WTC11 (cell line): ENCODE data around the gene PCSK7.

Experiments used
- CTCF ChIP-seq: fragments of 200-600 bp; IDR thresholded peaks from 2 replicates; pipeline ENCODE4 v1.8.0; 2022; ENCODE audit warnings: antibody characterized with exemption
- ZBTB43 ChIP-seq: sonication (generic); formaldehyde crosslinking; IDR thresholded peaks from 2 replicates; pipeline ENCODE4 v1.8.1; 2023; ENCODE audit warnings: mild to moderate bottlenecking, missing genetic modification reagents
- ZNF232 ChIP-seq: sonication (generic); formaldehyde crosslinking; IDR thresholded peaks from 2 replicates; pipeline ENCODE4 v1.8.0; 2022; ENCODE audit warnings: mild to moderate bottlenecking, missing genetic modification reagents

GRCh38 chr11:117217141-117218084 is 14.5 kb downstream of the PCSK7 start:
- no peak for TF ChIP-seq ZBTB43 (CRISPR knock-in tag)
- no peak for TF ChIP-seq CTCF
- no peak for TF ChIP-seq ZNF232 (CRISPR knock-in tag)
